ENCODE measurements around the gene PCDH9. TPM values are rescaled to one million over a fixed set of nuclear protein-coding genes. Genes with fewer than 3 reads are reported as not detected.

Gene PCDH9
- total and polyA plus RNA-seq, 2 of the 4 experiments (the other 2 are of a cell fraction): 2.2 to 10.2 TPM

DNA sequence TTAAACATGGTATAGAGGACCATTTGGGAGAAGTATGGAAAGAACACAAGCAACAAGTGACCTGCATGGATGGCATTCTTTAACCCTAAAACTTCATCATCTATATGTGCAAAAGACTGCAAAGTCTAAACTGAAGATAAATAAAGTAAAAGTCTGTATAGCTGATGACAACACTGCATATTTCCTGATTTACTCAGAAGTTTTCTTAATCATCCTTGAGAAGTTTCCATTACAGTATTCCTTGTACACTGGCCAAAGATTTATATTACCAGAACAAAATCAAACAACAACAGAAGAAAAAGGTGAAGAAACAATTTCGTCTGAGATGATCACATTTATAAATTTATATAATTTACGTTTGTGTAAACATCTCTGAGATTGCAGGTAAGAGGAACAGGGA, 805.7 kb downstream of the PCDH9 start:
- no peaks in the 10 kb centered on the region for H3K79me1 ChIP-seq (ENCODE audit: low read depth in 1 of 2, low read length in 2 of 2)
- no TSS peak for BruUV-seq (replicated peaks)
- H3K36me3 ChIP-seq (ENCODE audit: control insufficient read depth, insufficient read depth, low read length): no peaks in the 10 kb centered on the region
- whole genome bisulfite sequencing, 2 experiments (ENCODE audit: extremely low coverage in 2 of 2, insufficient read length in 1 of 2): no CpG with 5 or more reads among the region's 2 CpGs
- H3K9ac ChIP-seq (ENCODE audit: low read depth, low read length): no peak overlapping the region
- no peak overlapping the region for H2BK20ac ChIP-seq (ENCODE audit: low read depth, low read length)
- ChIA-PET CTCF (no interaction called here), POLR2A (ENCODE audit: unreplicated experiment) (no interaction called here)
- no peak overlapping the region for H3K4me3 ChIP-seq (ENCODE audit: insufficient read depth, low read depth, low read length)
- peak overlapping the region; percentile 23; the same call in 1 of the 2 replicates for H3K4me2 ChIP-seq (ENCODE audit: low read depth, low read length)
- H3K23ac ChIP-seq (ENCODE audit: low read depth, low read length): no peak overlapping the region
- peak; percentile 75 for DNase-seq
- no peak overlapping the region for H2AK9ac ChIP-seq (replicated peaks; ENCODE audit: low read depth, low read length, poor library complexity)
- H3K27me3 ChIP-seq (ENCODE audit: control insufficient read depth, insufficient read depth, low read length): no peaks in the 10 kb centered on the region
- H3K4ac ChIP-seq (ENCODE audit: low read depth, low read length): no peak overlapping the region
- in situ Hi-C loops (cut with MboI; ENCODE audit: low sequenced_read_pairs): no loop called here
- H3K4me1 ChIP-seq (ENCODE audit: control insufficient read depth, insufficient read depth, low read length): no peaks in the 10 kb centered on the region
- no peak overlapping the region for H4K5ac ChIP-seq (ENCODE audit: low read depth, low read length)
- no peak overlapping the region for H2AFZ ChIP-seq (replicated peaks; ENCODE audit: low read length, poor library complexity)
- no peaks in the 10 kb centered on the region for H3K9me1 ChIP-seq (ENCODE audit: insufficient read depth, low read length)
- no peak overlapping the region for H2BK120ac ChIP-seq (ENCODE audit: low read depth, low read length)
- no peak overlapping the region for H3K14ac ChIP-seq (replicated peaks; ENCODE audit: low read depth, low read length)
- no peak overlapping the region for H2AK5ac ChIP-seq (ENCODE audit: low read depth, low read length)
- H4K91ac ChIP-seq (ENCODE audit: insufficient read depth, low read depth, low read length): no peak overlapping the region
- ATAC-seq (ENCODE audit: low read depth): peak; percentile 87
- H4K20me1 ChIP-seq (ENCODE audit: insufficient read depth, low read length): no peaks in the 10 kb centered on the region
- no peak overlapping the region for H2BK5ac ChIP-seq (ENCODE audit: low read depth, low read length, poor library complexity, severe bottlenecking)
- TF ChIP-seq CEBPB (IDR thresholded peaks at IDR 0.05; ENCODE audit: low read depth, low read length): peak; percentile 52
- no peak for TF ChIP-seq RFX5 (IDR thresholded peaks at IDR 0.05; ENCODE audit: low read depth, low read length)
- TF ChIP-seq FOS (IDR thresholded peaks at IDR 0.05; ENCODE audit: low read depth, low read length): peak; percentile 63
- 0 out of 2 replicates have a peak, but pooled peaks cover 2% of the 10 kb centered on the region for H3K9me3 ChIP-seq (ENCODE audit: control insufficient read depth, insufficient read depth, low read length)
- H3K27ac ChIP-seq (ENCODE audit: insufficient read depth, low read length): no peak overlapping the region
- no peak overlapping the region for H2BK15ac ChIP-seq (ENCODE audit: low read depth, low read length)
- H4K8ac ChIP-seq (ENCODE audit: low read depth in 2 of 2, low read length in 2 of 2): no peak overlapping the region
- no peak overlapping the region for H3K18ac ChIP-seq (ENCODE audit: low read depth, low read length)
- dilution Hi-C loops (cut with HindIII; ENCODE audit: low sequenced_read_pairs, unreplicated experiment): no loop called here
- intact Hi-C loops (cut with micrococcal nuclease): no loop called here
- no peak overlapping the region for H3K56ac ChIP-seq (ENCODE audit: extremely low read depth, insufficient read depth, low read length)

Measured in IMR-90 (cell line).